ENCODE measurements around the gene FAM237B. TPM values are rescaled to one million over a fixed set of nuclear protein-coding genes. Genes with fewer than 3 reads are reported as not detected.

FAM237B gene
- total RNA-seq, 1 experiment from 2014 or later = not detected

DNA sequence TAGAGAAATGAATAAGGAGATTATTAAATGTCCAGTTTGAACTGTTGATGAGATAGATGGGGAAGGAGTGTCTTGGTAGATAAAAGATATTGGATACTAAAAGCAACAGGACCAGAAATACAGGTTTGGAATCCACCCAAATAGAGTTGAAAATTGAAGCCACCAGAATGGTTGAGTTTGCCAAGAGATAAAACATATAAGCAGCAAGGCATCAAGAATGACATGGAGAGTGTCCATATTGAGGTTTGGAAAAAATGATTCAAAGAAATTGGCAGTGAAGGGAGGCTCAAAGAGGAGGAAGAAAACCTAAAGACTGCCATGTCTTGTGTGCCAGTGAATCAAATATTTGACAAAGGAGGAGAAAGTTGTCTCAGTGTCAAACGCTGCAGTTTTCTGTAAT lies 51.9 kb downstream of the FAM237B start:
- H2AFZ ChIP-seq (ENCODE audit: low read length) = no peak overlapping the region
- peak; percentile 44 for DNase-seq
- H3K9me3 ChIP-seq (ENCODE audit: low read length) = no peaks in the 10 kb centered on the region
- no peaks in the 10 kb centered on the region for H4K20me1 ChIP-seq (ENCODE audit: low read length)
- H3K79me2 ChIP-seq (ENCODE audit: low read length) = no peaks in the 10 kb centered on the region
- ChIA-PET POLR2A (ENCODE audit: unreplicated experiment) (no interaction called here), CTCF (no interaction called here)
- H3K9me2 ChIP-seq (replicated peaks; ENCODE audit: low read length) = no peaks in the 10 kb centered on the region
- no peak overlapping the region for H3K27ac ChIP-seq (ENCODE audit: low read length)
- H3K4me2 ChIP-seq (ENCODE audit: low read length) = no peak overlapping the region
- no peak for ATAC-seq
- H3K4me3 ChIP-seq (ENCODE audit: low read length) = no peak overlapping the region
- TF ChIP-seq, protein P1, sequence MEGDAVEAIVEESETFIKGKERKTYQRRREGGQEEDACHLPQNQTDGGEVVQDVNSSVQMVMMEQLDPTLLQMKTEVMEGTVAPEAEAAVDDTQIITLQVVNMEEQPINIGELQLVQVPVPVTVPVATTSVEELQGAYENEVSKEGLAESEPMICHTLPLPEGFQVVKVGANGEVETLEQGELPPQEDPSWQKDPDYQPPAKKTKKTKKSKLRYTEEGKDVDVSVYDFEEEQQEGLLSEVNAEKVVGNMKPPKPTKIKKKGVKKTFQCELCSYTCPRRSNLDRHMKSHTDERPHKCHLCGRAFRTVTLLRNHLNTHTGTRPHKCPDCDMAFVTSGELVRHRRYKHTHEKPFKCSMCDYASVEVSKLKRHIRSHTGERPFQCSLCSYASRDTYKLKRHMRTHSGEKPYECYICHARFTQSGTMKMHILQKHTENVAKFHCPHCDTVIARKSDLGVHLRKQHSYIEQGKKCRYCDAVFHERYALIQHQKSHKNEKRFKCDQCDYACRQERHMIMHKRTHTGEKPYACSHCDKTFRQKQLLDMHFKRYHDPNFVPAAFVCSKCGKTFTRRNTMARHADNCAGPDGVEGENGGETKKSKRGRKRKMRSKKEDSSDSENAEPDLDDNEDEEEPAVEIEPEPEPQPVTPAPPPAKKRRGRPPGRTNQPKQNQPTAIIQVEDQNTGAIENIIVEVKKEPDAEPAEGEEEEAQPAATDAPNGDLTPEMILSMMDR (conservative IDR thresholded peaks at IDR 0.05; ENCODE audit: low read depth, low read length) = no peak
- TF ChIP-seq EZH2phosphoT487 (IDR thresholded peaks at IDR 0.05; ENCODE audit: borderline replicate concordance, low read length) = no peak
- TF ChIP-seq EZH2 (IDR thresholded peaks at IDR 0.05; ENCODE audit: low read length, unreplicated experiment) = no peak
- no peaks in the 10 kb centered on the region for H3K36me3 ChIP-seq (ENCODE audit: low read depth, low read length)
- no peaks in the 10 kb centered on the region for H3K27me3 ChIP-seq (ENCODE audit: low read length)
- peaks cover 38% of the 10 kb centered on the region for H3K4me1 ChIP-seq (ENCODE audit: insufficient read depth, low read length)
- H3K9ac ChIP-seq (ENCODE audit: low read length) = no peak overlapping the region
- H3F3A ChIP-seq (ENCODE audit: low read length, unreplicated experiment) = no peaks in the 10 kb centered on the region
- no TSS peak for BruUV-seq (replicated peaks)
- intact Hi-C loops (cut with micrococcal nuclease) = no loop called here

DNA sequence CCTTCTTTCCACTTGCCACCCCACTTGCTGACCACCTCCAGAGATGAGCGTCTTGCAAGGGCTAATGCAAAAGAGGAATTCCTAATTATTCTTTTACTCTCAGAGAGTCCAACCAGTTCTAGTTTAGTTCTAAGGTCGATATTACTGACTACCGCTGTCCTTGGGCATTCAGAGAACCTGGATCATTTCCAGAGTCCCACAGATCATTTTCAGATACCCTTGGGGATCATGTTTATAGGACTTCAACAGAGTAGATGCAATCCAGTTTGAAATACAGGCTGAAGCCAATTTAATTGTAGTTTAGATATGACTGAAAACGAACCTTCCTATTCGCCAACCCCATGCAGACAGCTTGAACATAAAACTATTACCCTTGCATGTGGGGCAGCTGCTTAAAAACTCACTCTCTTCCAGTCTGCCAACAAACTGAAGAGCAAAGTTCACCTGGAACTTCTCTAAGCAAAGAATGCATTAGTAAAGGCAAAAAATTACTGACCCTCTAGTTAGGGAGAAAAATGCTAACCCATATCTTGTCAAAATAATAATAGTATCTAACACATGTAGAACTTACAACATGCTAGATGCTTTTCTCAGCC lies 53.7 kb downstream of the FAM237B start:
- POLR2A ChIA-PET (ENCODE audit: unreplicated experiment) = no interaction called here
- no peaks in the 10 kb centered on the region for H4K20me1 ChIP-seq (ENCODE audit: low read length)
- no peaks in the 10 kb centered on the region for H3K79me2 ChIP-seq (ENCODE audit: low read length)
- H3K9me2 ChIP-seq (replicated peaks; ENCODE audit: low read length) = no peaks in the 10 kb centered on the region
- no peak overlapping the region for H2AFZ ChIP-seq (ENCODE audit: low read length)
- no peaks in the 10 kb centered on the region for H3K9me3 ChIP-seq (ENCODE audit: low read length)
- H3K9ac ChIP-seq (ENCODE audit: low read length) = no peak overlapping the region
- TF ChIP-seq EZH2 (IDR thresholded peaks at IDR 0.05; ENCODE audit: low read length, unreplicated experiment) = no peak
- TF ChIP-seq, protein P1 (conservative IDR thresholded peaks at IDR 0.05; ENCODE audit: low read depth, low read length) = no peak
- TF ChIP-seq EZH2phosphoT487 (IDR thresholded peaks at IDR 0.05; ENCODE audit: borderline replicate concordance, low read length) = no peak
- no peaks in the 10 kb centered on the region for H3K27me3 ChIP-seq (ENCODE audit: low read length)
- no peak overlapping the region for H3K4me2 ChIP-seq (ENCODE audit: low read length)
- intact Hi-C loops (cut with micrococcal nuclease) = no loop called here
- CTCF ChIA-PET = interaction anchor here (0.9 kb wide), 1 partner anchor 56 kb away, joined by 4 read pairs; the partner anchor contains the start of gene STEAP2
- H3K36me3 ChIP-seq (ENCODE audit: low read depth, low read length) = no peaks in the 10 kb centered on the region
- H3K27ac ChIP-seq (ENCODE audit: low read length) = no peak overlapping the region
- H3K4me1 ChIP-seq (ENCODE audit: insufficient read depth, low read length) = peaks cover 37% of the 10 kb centered on the region
- H3F3A ChIP-seq (ENCODE audit: low read length, unreplicated experiment) = no peaks in the 10 kb centered on the region
- ATAC-seq (no peak), DNase-seq (no peak)
- no peak overlapping the region for H3K4me3 ChIP-seq (ENCODE audit: low read length)
- BruUV-seq (replicated peaks) = no TSS peak

DNA sequence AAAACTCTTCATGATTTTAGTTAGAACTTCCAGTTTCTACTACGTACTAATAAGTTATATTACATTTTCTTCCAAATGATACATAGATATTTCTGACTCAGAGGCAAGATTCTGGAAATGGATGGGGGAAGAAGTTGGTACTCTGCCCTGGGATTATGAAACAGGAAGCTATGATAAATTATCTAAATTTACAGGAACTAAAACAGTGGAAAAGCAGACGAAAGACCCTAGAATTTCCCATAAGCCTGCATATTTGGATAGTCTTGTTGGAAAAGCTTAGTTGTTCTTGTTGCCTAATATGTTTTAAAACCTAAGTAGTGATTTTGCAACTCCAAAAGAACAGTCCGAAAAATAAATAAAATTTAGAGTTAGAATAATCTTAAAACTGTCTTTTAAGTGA lies 54.3 kb downstream of the FAM237B start:
- Histone ChIP-seq H3K9me3 (ENCODE audit: low read length) (no peaks in the 10 kb centered on the region), H4K20me1 (ENCODE audit: low read length) (no peaks in the 10 kb centered on the region), H3K36me3 (ENCODE audit: low read depth, low read length) (no peaks in the 10 kb centered on the region), H3K27ac (ENCODE audit: low read length) (no peak overlapping the region), H2AFZ (ENCODE audit: low read length) (no peak overlapping the region), H3K9me2 (replicated peaks; ENCODE audit: low read length) (no peaks in the 10 kb centered on the region), H3K4me3 (ENCODE audit: low read length) (no peak overlapping the region), H3K4me2 (ENCODE audit: low read length) (no peak overlapping the region), H3K9ac (ENCODE audit: low read length) (no peak overlapping the region), H3K27me3 (ENCODE audit: low read length) (no peaks in the 10 kb centered on the region), H3K4me1 (ENCODE audit: insufficient read depth, low read length) (peaks cover 32% of the 10 kb centered on the region), H3K79me2 (ENCODE audit: low read length) (no peaks in the 10 kb centered on the region), H3F3A (ENCODE audit: low read length, unreplicated experiment) (no peaks in the 10 kb centered on the region)
- TF ChIP-seq EZH2 (IDR thresholded peaks at IDR 0.05; ENCODE audit: low read length, unreplicated experiment) (no peak), EZH2phosphoT487 (IDR thresholded peaks at IDR 0.05; ENCODE audit: borderline replicate concordance, low read length) (no peak)
- TF ChIP-seq, protein P1 (conservative IDR thresholded peaks at IDR 0.05; ENCODE audit: low read depth, low read length) = no peak
- peak; percentile 18 for DNase-seq
- no TSS peak for BruUV-seq (replicated peaks)
- CTCF ChIA-PET = interaction anchor here (0.9 kb wide), 1 partner anchor 56 kb away, joined by 4 read pairs; the partner anchor contains the start of gene STEAP2
- POLR2A ChIA-PET (ENCODE audit: unreplicated experiment) = no interaction called here
- ATAC-seq = no peak
- intact Hi-C loops (cut with micrococcal nuclease) = no loop called here

All from PC-3 (cell line).